ENCODE results near the gene PRR27.

DNA sequence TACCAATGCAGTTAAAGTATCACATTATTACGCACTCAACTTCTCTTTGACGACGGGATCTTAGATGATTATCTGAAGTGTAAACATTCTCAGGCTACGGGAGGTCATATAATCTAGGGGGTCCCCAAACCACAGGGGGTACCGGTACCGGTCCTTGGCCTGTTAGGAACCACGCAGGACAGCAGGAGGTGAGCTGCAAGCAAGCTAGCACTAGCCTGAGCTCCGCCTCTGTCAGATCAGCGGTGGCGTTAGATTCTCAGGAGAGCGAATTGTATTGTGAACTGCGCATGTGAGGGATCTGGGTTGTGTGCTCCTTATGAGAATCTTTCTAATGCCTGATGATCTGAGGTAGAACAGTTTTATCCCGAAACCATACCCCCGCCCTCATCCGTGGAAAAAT is 20.6 kb upstream of the PRR27 start:
- no peak for TF ChIP-seq FOXM1 (IDR thresholded peaks at IDR 0.05; ENCODE audit: low read depth, low read length)
- TF ChIP-seq ESRRA (IDR thresholded peaks at IDR 0.05; ENCODE audit: low read length), result no peak
- no peak for TF ChIP-seq KLF5 (IDR thresholded peaks at IDR 0.05; ENCODE audit: partially characterized antibody)
- TF ChIP-seq, protein P1, sequence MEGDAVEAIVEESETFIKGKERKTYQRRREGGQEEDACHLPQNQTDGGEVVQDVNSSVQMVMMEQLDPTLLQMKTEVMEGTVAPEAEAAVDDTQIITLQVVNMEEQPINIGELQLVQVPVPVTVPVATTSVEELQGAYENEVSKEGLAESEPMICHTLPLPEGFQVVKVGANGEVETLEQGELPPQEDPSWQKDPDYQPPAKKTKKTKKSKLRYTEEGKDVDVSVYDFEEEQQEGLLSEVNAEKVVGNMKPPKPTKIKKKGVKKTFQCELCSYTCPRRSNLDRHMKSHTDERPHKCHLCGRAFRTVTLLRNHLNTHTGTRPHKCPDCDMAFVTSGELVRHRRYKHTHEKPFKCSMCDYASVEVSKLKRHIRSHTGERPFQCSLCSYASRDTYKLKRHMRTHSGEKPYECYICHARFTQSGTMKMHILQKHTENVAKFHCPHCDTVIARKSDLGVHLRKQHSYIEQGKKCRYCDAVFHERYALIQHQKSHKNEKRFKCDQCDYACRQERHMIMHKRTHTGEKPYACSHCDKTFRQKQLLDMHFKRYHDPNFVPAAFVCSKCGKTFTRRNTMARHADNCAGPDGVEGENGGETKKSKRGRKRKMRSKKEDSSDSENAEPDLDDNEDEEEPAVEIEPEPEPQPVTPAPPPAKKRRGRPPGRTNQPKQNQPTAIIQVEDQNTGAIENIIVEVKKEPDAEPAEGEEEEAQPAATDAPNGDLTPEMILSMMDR (IDR thresholded peaks at IDR 0.05 in 2 of 3, conservative IDR thresholded peaks at IDR 0.05 in 1 of 3; ENCODE audit: control insufficient read depth in 2 of 3, extremely low read depth in 1 of 3, insufficient read depth in 1 of 3, low read depth in 3 of 3, low read length in 3 of 3), result no peak
- TF ChIP-seq NRF1 (conservative IDR thresholded peaks at IDR 0.05; ENCODE audit: low read depth, low read length), result no peak
- TF ChIP-seq, protein P2, sequence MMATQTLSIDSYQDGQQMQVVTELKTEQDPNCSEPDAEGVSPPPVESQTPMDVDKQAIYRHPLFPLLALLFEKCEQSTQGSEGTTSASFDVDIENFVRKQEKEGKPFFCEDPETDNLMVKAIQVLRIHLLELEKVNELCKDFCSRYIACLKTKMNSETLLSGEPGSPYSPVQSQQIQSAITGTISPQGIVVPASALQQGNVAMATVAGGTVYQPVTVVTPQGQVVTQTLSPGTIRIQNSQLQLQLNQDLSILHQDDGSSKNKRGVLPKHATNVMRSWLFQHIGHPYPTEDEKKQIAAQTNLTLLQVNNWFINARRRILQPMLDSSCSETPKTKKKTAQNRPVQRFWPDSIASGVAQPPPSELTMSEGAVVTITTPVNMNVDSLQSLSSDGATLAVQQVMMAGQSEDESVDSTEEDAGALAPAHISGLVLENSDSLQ (IDR thresholded peaks at IDR 0.05), result no peak
- no peak for TF ChIP-seq RB1 (IDR thresholded peaks at IDR 0.05; ENCODE audit: borderline replicate concordance)
- no peak for TF ChIP-seq POLR2A (IDR thresholded peaks at IDR 0.05; ENCODE audit: low read depth, low read length)
- TF ChIP-seq JUND (IDR thresholded peaks at IDR 0.05; ENCODE audit: low read depth, low read length), result no peak
- TF ChIP-seq, protein P3, sequence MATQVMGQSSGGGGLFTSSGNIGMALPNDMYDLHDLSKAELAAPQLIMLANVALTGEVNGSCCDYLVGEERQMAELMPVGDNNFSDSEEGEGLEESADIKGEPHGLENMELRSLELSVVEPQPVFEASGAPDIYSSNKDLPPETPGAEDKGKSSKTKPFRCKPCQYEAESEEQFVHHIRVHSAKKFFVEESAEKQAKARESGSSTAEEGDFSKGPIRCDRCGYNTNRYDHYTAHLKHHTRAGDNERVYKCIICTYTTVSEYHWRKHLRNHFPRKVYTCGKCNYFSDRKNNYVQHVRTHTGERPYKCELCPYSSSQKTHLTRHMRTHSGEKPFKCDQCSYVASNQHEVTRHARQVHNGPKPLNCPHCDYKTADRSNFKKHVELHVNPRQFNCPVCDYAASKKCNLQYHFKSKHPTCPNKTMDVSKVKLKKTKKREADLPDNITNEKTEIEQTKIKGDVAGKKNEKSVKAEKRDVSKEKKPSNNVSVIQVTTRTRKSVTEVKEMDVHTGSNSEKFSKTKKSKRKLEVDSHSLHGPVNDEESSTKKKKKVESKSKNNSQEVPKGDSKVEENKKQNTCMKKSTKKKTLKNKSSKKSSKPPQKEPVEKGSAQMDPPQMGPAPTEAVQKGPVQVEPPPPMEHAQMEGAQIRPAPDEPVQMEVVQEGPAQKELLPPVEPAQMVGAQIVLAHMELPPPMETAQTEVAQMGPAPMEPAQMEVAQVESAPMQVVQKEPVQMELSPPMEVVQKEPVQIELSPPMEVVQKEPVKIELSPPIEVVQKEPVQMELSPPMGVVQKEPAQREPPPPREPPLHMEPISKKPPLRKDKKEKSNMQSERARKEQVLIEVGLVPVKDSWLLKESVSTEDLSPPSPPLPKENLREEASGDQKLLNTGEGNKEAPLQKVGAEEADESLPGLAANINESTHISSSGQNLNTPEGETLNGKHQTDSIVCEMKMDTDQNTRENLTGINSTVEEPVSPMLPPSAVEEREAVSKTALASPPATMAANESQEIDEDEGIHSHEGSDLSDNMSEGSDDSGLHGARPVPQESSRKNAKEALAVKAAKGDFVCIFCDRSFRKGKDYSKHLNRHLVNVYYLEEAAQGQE (IDR thresholded peaks at IDR 0.05; ENCODE audit: low read depth, low read length), result no peak
- no peak for TF ChIP-seq RAD21 (IDR thresholded peaks at IDR 0.05; ENCODE audit: insufficient read depth, low read depth, low read length)
